Right atrium auricular region (tissue), 2 donors: ENCODE results near the gene RMDN2. TPM values are rescaled to one million over a fixed set of nuclear protein-coding genes. Genes with fewer than 3 reads are reported as not detected.
"Not testable (repeated sequence)": the region's sequence is repeated elsewhere in the genome, so short reads cannot be mapped to it uniquely, and the experiment has no call there.

Experiments used
- DNase-seq: peaks from one replicate; pipeline ENCODE4 v3.0.0-alpha.2; 2019; ENCODE audit warnings: low spot score
- H3K27ac ChIP-seq, 2 donors: fragments of 200-600 bp; sonication (generic); 1 replicate in 1 of 2; 2 replicates in 1 of 2; pipeline ENCODE4 v1.5.1; 2016 to 2019
- H3K27me3 ChIP-seq, 2 donors: fragments of 200-600 bp; sonication (generic); one replicate each; pipeline versions ENCODE4 v1.5.1 to v1.6.0; 2017 to 2019
- H3K36me3 ChIP-seq: fragments of 200-600 bp; sonication (generic); one replicate; pipeline ENCODE4 v1.5.1; 2016
- H3K4me1 ChIP-seq, 2 donors: fragments of 200-600 bp; sonication (generic); one replicate each; pipeline versions ENCODE4 v1.5.1 to v1.6.0; 2017 to 2019
- H3K4me3 ChIP-seq, 2 donors: fragments of 200-600 bp; sonication (generic); 1 replicate in 1 of 2; 2 replicates in 1 of 2; pipeline ENCODE4 v1.5.1; 2017 to 2019; ENCODE audit warnings: mild to moderate bottlenecking in 1 of 2, moderate library complexity in 1 of 2
- H3K9me3 ChIP-seq, 2 donors: fragments of 200-600 bp; sonication (generic); one replicate each; pipeline ENCODE4 v1.5.1; 2019
- total RNA-seq, 2 donors: library from RNA; depleted of rRNA; stranded (reverse); fragments of >200 nt; gene quantifications; one replicate each; pipeline ENCODE4 v1.1.0, GENCODE V29; 2016
- TF ChIP-seq, protein P1 (sequence below), 2 donors: fragments of 200-600 bp; sonication (generic); IDR thresholded peaks; one replicate each; pipeline ENCODE4 v1.5.1; 2019; ENCODE audit warnings: antibody characterized with exemption in 2 of 2

The RMDN2 gene
- total RNA-seq, 2 donors from 2014 or later = 5.0 to 6.2 TPM

DNA sequence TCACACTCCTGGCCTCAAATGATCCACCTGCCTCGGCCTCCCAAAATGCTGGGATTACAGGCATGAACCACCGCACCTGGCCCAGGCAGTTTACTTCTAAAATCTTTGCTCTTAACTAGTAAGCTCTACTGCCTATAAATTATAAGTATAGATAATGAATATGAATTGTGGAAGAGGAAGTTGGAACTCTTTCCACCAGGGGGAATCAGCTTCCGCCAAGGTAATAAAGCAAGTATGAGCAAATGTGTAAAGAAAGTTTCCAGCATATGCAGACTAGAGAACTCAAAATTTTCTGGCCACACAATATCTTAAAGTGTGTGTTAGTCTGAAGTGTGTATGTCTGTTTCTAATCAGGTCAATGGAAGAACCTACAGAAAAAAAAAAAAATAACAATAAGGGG, 68.1 kb downstream of the RMDN2 start:
- Histone ChIP-seq H3K4me3 (no peak overlapping the region), H3K27ac (no peak overlapping the region), H3K9me3 (no peaks in the 10 kb centered on the region), H3K27me3 (no peaks in the 10 kb centered on the region), H3K4me1 (no peaks in the 10 kb centered on the region), H3K36me3 (peaks cover 2% of the 10 kb centered on the region)
- DNase-seq = no peak
- TF ChIP-seq, protein P1, sequence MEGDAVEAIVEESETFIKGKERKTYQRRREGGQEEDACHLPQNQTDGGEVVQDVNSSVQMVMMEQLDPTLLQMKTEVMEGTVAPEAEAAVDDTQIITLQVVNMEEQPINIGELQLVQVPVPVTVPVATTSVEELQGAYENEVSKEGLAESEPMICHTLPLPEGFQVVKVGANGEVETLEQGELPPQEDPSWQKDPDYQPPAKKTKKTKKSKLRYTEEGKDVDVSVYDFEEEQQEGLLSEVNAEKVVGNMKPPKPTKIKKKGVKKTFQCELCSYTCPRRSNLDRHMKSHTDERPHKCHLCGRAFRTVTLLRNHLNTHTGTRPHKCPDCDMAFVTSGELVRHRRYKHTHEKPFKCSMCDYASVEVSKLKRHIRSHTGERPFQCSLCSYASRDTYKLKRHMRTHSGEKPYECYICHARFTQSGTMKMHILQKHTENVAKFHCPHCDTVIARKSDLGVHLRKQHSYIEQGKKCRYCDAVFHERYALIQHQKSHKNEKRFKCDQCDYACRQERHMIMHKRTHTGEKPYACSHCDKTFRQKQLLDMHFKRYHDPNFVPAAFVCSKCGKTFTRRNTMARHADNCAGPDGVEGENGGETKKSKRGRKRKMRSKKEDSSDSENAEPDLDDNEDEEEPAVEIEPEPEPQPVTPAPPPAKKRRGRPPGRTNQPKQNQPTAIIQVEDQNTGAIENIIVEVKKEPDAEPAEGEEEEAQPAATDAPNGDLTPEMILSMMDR (IDR thresholded peaks at IDR 0.05) = no peak

DNA sequence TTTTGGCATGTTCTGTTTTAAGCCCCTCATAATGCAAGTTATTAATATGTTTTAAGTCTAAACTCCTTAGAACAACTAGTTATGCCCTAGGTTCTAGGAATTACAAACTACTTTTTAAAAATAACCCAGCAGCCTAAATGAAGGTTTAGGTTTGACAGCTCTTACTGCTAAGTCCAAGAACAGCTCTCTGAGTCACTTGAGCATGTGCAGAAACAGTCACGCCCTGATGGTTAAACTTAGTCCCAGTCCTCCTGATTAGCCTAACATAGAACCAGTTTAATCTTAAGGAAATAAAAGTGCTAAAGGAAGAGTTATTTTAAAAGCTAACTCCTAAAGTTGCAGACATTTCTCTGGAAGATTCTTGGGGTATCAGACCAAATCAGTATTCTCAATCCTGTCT, 72.5 kb downstream of the RMDN2 start:
- TF ChIP-seq, protein P1 (IDR thresholded peaks at IDR 0.05) = no peak
- no peak for DNase-seq
- Histone ChIP-seq H3K9me3 (peaks cover 0 to 10% of the 10 kb centered on the region in 2 donors), H3K27ac (no peak overlapping the region), H3K4me3 (no peak overlapping the region), H3K36me3 (peaks cover 12% of the 10 kb centered on the region), H3K27me3 (no peaks in the 10 kb centered on the region), H3K4me1 (no peaks in the 10 kb centered on the region)

DNA sequence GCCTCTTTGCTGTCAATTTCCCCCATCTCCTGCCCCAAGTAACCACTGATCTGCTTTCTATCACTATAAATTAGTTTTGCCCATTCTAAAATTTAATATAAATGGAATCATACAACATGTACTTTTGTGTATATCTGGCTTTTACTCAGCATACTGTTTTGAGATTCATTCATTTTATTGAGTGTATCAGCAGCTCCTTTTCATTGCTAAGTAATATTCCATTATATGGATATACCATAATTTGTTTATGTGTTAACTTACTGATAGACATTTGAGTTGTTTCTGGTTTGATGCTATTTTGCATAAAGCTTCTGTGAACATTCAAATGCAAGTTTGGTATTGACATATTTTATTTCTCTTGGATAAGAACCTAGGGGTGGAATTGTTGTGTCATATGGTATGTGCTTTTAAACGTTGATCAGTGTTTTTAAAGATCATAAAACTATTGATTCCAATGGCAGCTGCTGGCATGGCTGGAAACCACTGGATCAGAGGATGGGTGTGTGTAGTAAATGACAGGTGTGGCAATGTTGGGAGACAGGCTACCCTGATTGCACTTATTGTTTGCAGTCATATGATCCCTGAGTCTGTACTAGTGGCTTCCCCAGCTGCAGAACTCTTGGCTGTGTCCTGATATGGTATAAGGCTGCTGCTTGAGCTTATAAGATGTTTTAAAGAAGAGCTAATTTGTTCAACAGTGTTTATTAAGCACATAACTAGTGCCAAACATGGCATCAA, 75.6 kb downstream of the RMDN2 start:
- peaks cover 12% of the 10 kb centered on the region for H3K36me3 ChIP-seq
- TF ChIP-seq, protein P1 (IDR thresholded peaks at IDR 0.05) = no peak
- H3K9me3 ChIP-seq = peaks cover 0 to 10% of the 10 kb centered on the region in 2 donors
- H3K4me1 ChIP-seq = no peaks in the 10 kb centered on the region
- H3K27ac ChIP-seq = no peak overlapping the region
- DNase-seq = no peak
- no peak overlapping the region for H3K4me3 ChIP-seq
- no peaks in the 10 kb centered on the region for H3K27me3 ChIP-seq

DNA sequence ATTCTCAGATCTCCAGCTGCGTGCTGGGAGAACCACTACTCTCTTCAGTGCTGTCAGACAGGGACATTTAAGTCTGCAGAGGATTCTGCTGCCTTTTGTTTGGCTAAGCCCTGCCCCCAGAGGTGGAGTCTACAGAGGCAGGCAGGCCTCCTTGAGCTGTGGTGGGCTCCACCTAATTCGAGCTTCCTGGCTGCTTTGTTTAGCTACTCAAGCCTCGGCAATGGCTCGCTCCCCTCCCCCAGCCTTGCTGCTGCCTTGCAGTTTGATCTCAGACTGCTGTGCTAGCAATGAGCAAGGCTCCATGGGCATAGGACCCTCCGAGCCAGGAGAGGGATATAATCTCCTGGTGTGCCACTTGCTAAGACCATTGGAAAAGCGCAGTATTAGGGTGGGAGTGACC, 85.1 kb downstream of the RMDN2 start:
- H3K4me3 ChIP-seq, H3K27me3 ChIP-seq, H3K27ac ChIP-seq, H3K9me3 ChIP-seq, H3K36me3 ChIP-seq, H3K4me1 ChIP-seq, DNase-seq: not testable (repeated sequence)

DNA sequence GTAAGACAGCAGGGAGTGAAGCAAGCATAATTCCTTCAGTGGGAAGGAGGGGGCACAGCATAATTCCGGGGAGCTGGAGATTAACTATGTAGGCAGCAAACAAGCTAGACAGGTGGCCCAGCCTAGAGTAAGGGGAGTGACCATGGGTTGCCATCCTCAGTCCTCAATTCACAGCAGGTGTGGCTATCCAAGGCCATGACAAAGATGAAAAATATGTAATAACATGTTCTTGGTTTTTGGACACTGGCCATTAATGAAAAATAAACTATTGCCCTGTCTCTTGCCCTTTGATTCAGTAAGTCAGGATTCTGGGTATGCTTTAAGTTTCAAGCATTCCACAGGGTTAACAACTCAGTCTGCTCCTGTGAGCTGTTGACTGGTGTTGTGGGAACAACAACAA, 85.9 kb downstream of the RMDN2 start:
- H3K4me1 ChIP-seq = no peaks in the 10 kb centered on the region
- H3K27me3 ChIP-seq = no peaks in the 10 kb centered on the region
- no peak overlapping the region for H3K4me3 ChIP-seq
- no peaks in the 10 kb centered on the region for H3K9me3 ChIP-seq
- no peaks in the 10 kb centered on the region for H3K36me3 ChIP-seq
- TF ChIP-seq, protein P1 (IDR thresholded peaks at IDR 0.05) = no peak
- DNase-seq = no peak
- no peak overlapping the region for H3K27ac ChIP-seq

DNA sequence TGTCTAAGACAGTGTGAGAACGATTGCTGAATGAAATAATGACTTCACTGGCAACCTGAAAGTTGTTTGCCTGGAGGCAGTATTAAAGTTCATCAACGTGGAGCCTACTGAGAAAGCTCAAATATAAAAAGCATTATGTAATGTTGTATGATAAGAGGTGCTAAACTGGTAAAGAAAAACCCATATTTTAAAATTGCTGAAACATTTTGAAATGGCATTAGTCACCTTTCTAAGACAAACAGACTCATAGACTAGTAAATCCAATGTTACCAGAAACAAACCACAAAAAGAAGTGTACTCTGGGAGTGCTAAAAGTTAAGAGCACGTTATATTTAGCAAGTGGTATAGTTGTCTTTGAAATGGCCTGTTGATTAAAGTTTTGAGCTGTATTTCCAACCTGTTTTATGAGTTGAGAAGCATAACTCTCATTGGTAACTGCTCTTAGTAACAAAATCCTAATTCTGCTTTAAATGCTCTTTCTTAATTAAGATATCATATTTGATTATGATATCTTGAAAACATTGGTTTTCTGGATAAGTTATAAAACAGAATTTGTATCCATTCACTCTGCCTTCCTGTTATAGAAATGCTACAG, 88.2 kb downstream of the RMDN2 start:
- Histone ChIP-seq H3K27ac (no peak overlapping the region), H3K9me3 (no peaks in the 10 kb centered on the region), H3K4me1 (no peaks in the 10 kb centered on the region), H3K27me3 (no peaks in the 10 kb centered on the region), H3K4me3 (no peak overlapping the region), H3K36me3 (no peaks in the 10 kb centered on the region)
- TF ChIP-seq, protein P1 (IDR thresholded peaks at IDR 0.05) = no peak
- DNase-seq = no peak
